ENCODE data around the gene PIP5K1B.

PIP5K1B gene

DNA sequence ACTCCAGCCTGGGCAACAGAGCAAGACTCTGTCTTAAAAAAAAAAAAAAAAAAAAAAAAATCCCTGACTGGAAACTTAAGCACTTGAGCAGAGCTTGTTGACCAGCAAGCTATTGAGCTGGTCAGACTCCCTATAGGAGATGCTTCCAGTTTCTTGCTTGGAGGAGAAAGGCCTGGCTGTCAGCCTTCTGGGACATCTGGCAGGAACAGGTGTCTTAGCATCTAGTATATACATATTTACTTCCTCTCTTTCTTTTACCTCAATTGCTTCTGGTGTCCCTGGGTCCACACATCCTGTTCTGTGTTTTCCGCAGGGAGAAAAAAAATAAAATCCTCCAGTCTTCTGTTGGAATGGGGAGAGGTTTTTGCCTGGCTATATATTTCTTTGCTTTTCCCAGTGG is 248.7 kb downstream of the PIP5K1B start:
- H3K27me3 Mint-ChIP-seq: no peaks in the 10 kb centered on the region
- H3K27ac Mint-ChIP-seq: no peak overlapping the region
- ATAC-seq: no peak
- peaks cover 50% of the 10 kb centered on the region for H3K4me1 Mint-ChIP-seq
- H3K36me3 Mint-ChIP-seq: peaks cover 74% of the 10 kb centered on the region
- H3K9me3 Mint-ChIP-seq: peaks cover 3% of the 10 kb centered on the region
- no peak overlapping the region for H3K4me3 Mint-ChIP-seq

DNA sequence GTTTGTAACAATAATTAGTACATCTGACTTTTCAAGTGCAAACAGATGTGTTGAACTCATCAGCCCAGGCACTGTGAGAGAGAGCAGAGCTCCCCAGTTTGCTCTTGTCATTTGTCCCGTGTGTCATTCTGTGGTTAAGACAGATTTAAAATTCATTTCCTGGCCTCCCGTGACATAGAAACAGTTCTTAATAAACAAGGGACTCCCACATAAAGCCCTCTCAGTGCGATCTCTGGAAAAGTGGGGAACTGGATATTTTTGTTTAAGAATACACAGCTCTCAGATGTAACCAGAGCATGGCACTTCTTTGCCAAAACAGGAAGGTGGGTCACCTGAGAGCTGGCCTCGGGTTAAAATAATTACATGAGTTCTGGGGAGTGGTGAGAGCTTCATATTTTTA is 250.3 kb downstream of the PIP5K1B start:
- H3K27ac Mint-ChIP-seq: no peak overlapping the region

GRCh38 chr9:68957479-68957878 is 252.4 kb downstream of the PIP5K1B start:
- Mint-ChIP-seq H3K4me1 (peaks cover 19% of the 10 kb centered on the region), H3K4me3 (no peak overlapping the region), H3K9me3 (peaks cover 3% of the 10 kb centered on the region), H3K27me3 (no peaks in the 10 kb centered on the region), H3K36me3 (peaks cover 71% of the 10 kb centered on the region), H3K27ac (no peak overlapping the region)
- ATAC-seq: no peak

More for the DNA sequence above, 250.3 kb downstream of the PIP5K1B start:
- peaks cover 35% of the 10 kb centered on the region for H3K4me1 Mint-ChIP-seq
- peaks cover 3% of the 10 kb centered on the region for H3K9me3 Mint-ChIP-seq
- H3K36me3 Mint-ChIP-seq: peaks cover 70% of the 10 kb centered on the region
- H3K4me3 Mint-ChIP-seq: no peak overlapping the region
- H3K27me3 Mint-ChIP-seq: no peaks in the 10 kb centered on the region
- ATAC-seq: no peak

- ATAC-seq: no peak
- Mint-ChIP-seq H3K9me3 (peaks cover 3% of the 10 kb centered on the region), H3K4me3 (no peak overlapping the region), H3K36me3 (peaks cover 52% of the 10 kb centered on the region), H3K4me1 (peaks cover 6% of the 10 kb centered on the region), H3K27me3 (no peaks in the 10 kb centered on the region), H3K27ac (no peak overlapping the region)
Observed at GRCh38 chr9:68961587-68961986, 256.5 kb downstream of the PIP5K1B start.

- H3K27me3 Mint-ChIP-seq: no peaks in the 10 kb centered on the region
Observed at GRCh38 chr9:68963416-68963815, 258.4 kb downstream of the PIP5K1B start.

GRCh38 chr9:68964102-68964541 is 259.1 kb downstream of the PIP5K1B start:
- no peak overlapping the region for H3K27ac Mint-ChIP-seq
- H3K9me3 Mint-ChIP-seq: no peaks in the 10 kb centered on the region
- H3K27me3 Mint-ChIP-seq: no peaks in the 10 kb centered on the region
- no peak for ATAC-seq
- H3K4me1 Mint-ChIP-seq: peaks cover 13% of the 10 kb centered on the region
- H3K36me3 Mint-ChIP-seq: peaks cover 57% of the 10 kb centered on the region
- H3K4me3 Mint-ChIP-seq: no peak overlapping the region

More at GRCh38 chr9:68963416-68963815, 258.4 kb downstream of the PIP5K1B start:
- Mint-ChIP-seq H3K27ac (no peak overlapping the region), H3K9me3 (no peaks in the 10 kb centered on the region), H3K4me1 (peaks cover 13% of the 10 kb centered on the region), H3K4me3 (no peak overlapping the region), H3K36me3 (peaks cover 57% of the 10 kb centered on the region)
- no peak for ATAC-seq

DNA sequence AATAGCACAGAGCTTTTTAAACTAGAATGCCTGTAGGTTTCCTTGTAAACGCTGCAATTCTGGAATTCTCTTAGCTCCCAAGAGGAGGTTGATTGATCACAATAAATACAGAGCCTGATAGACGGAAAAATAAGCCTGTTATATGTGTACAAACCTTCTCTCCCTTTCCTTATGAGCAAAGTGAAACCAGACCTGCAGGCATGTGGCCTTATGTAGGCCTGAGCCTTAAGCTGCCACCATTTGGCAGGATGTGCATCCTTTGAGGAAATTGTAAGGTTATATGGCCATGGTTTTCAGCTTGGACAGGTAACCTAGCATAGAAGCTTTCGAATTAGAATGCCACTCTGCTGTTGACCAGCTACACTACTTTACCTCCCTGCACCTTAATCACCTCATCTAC is 259.7 kb downstream of the PIP5K1B start:
- Mint-ChIP-seq H3K9me3 (no peaks in the 10 kb centered on the region), H3K27me3 (no peaks in the 10 kb centered on the region), H3K27ac (no peak overlapping the region), H3K36me3 (peaks cover 56% of the 10 kb centered on the region), H3K4me3 (no peak overlapping the region), H3K4me1 (peaks cover 13% of the 10 kb centered on the region)
- ATAC-seq: no peak

- no peak for ATAC-seq
- Mint-ChIP-seq H3K27me3 (no peaks in the 10 kb centered on the region), H3K36me3 (peaks cover 53% of the 10 kb centered on the region), H3K4me3 (no peak overlapping the region), H3K4me1 (peaks cover 13% of the 10 kb centered on the region), H3K27ac (no peak overlapping the region), H3K9me3 (no peaks in the 10 kb centered on the region)
Observed at GRCh38 chr9:68966496-68966944, 261.5 kb downstream of the PIP5K1B start.

- H3K4me3 Mint-ChIP-seq: no peak overlapping the region
- no peaks in the 10 kb centered on the region for H3K27me3 Mint-ChIP-seq
- H3K9me3 Mint-ChIP-seq: no peaks in the 10 kb centered on the region
- peaks cover 56% of the 10 kb centered on the region for H3K36me3 Mint-ChIP-seq
- H3K27ac Mint-ChIP-seq: no peak overlapping the region
- H3K4me1 Mint-ChIP-seq: peaks cover 13% of the 10 kb centered on the region
- no peak for ATAC-seq
Observed at GRCh38 chr9:68967800-68968199, 262.8 kb downstream of the PIP5K1B start.

DNA sequence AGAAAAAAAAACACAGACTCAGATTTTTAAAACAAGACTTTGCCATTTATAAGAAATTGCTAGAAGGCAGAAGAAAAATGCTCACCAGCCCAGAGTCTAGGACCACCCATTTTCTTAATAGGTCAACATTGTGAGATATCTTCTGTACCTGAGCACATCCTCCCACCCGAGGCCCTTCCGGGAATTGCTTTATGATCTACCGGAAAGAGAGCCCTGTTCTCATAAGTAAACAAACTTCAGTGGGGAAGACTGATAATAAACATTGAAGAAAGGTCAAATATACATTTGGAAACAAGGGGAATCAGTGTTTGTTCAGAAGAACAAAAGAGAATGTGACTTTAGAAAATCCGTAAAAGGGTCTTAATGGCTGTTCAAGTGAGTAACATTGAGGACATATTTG is 264.5 kb downstream of the PIP5K1B start:
- no peak overlapping the region for H3K4me3 Mint-ChIP-seq
- no peaks in the 10 kb centered on the region for H3K9me3 Mint-ChIP-seq
- H3K27me3 Mint-ChIP-seq: no peaks in the 10 kb centered on the region
- H3K4me1 Mint-ChIP-seq: peaks cover 27% of the 10 kb centered on the region
- H3K27ac Mint-ChIP-seq: no peak overlapping the region
- H3K36me3 Mint-ChIP-seq: peaks cover 46% of the 10 kb centered on the region
- ATAC-seq: no peak

DNA sequence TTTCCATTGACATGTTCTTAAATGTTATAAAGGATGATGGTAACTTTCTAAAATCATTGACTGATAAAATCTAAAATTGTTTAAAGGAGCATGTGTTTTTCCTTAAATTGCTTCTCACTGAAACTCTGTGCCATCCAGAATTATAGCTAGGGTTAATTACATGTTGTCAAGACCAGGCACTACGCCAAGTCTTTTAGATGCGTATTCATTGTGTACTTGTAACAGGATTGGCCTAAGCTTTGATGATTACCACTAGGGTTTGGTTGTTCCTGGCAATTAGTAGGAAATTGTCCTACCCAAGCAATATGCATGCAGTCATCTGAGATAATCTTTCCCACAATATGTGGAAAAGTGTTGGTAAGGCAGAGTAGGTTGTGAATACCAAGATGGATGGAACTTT is 265.1 kb downstream of the PIP5K1B start:
- ATAC-seq: no peak
- Mint-ChIP-seq H3K4me3 (no peak overlapping the region), H3K9me3 (no peaks in the 10 kb centered on the region), H3K27ac (no peak overlapping the region), H3K4me1 (peaks cover 30% of the 10 kb centered on the region), H3K27me3 (no peaks in the 10 kb centered on the region), H3K36me3 (peaks cover 46% of the 10 kb centered on the region)

- Mint-ChIP-seq H3K9me3 (peaks cover 3% of the 10 kb centered on the region), H3K27me3 (no peaks in the 10 kb centered on the region), H3K4me1 (peaks cover 42% of the 10 kb centered on the region), H3K36me3 (peaks cover 42% of the 10 kb centered on the region), H3K4me3 (no peak overlapping the region), H3K27ac (peak overlapping the region; percentile 73)
- ATAC-seq: no peak
Observed at GRCh38 chr9:68973619-68974018, 268.6 kb downstream of the PIP5K1B start.

DNA sequence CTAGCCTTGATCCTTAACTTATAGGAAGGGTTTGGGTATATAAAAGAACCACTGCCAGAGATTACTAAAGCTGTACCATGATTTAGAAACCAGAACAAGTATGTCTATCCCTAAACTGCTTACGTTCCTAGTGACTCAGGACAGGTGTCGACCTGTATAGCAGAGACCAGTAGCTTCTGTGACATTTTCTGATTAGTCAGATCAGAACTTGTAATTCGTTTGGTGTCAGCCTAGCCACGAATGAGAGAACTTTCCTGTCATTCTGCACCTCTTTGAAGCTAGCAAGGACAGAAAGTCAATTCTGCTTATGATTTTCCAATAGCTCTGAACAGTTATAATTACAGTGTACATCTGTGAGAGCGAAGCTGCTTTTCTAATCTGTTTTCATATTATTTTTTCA is 269.4 kb downstream of the PIP5K1B start:
- H3K27ac Mint-ChIP-seq: peak overlapping the region; percentile 73
- peaks cover 3% of the 10 kb centered on the region for H3K9me3 Mint-ChIP-seq
- peak; percentile 94 for ATAC-seq
- H3K4me3 Mint-ChIP-seq: no peak overlapping the region
- peaks cover 45% of the 10 kb centered on the region for H3K4me1 Mint-ChIP-seq
- no peaks in the 10 kb centered on the region for H3K27me3 Mint-ChIP-seq
- H3K36me3 Mint-ChIP-seq: peaks cover 47% of the 10 kb centered on the region

DNA sequence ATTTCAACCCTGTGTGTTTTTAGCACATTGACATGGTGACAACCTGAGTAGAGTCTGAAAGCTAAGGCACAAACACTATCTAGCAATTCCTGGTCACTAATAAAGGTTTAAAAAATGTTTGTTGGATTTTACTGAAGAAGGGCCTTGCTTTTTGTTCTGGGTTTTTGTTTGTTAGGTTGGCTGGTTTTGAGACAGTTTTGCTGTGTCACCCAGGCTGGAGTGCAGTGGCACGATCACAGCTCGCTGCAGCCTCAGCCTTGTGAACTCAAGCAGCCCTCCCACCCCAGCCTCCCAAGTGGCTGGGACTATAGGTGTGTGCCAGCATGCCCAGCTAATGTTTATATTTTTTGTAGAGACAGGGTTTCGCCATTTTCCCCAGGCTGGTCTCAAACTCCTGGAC is 269.9 kb downstream of the PIP5K1B start:
- H3K36me3 Mint-ChIP-seq: peaks cover 46% of the 10 kb centered on the region
- no peak overlapping the region for H3K4me3 Mint-ChIP-seq
- ATAC-seq: peak; percentile 4
- H3K27ac Mint-ChIP-seq: peak overlapping the region; percentile 73
- H3K4me1 Mint-ChIP-seq: peaks cover 49% of the 10 kb centered on the region
- H3K9me3 Mint-ChIP-seq: peaks cover 3% of the 10 kb centered on the region
- H3K27me3 Mint-ChIP-seq: no peaks in the 10 kb centered on the region

GRCh38 chr9:68975365-68976043 is 270.5 kb downstream of the PIP5K1B start:
- peaks cover 52% of the 10 kb centered on the region for H3K4me1 Mint-ChIP-seq
- no peak overlapping the region for H3K4me3 Mint-ChIP-seq
- peaks cover 44% of the 10 kb centered on the region for H3K36me3 Mint-ChIP-seq
- peaks cover 3% of the 10 kb centered on the region for H3K9me3 Mint-ChIP-seq
- peak overlapping the region; percentile 73 for H3K27ac Mint-ChIP-seq
- ATAC-seq: no peak
- no peaks in the 10 kb centered on the region for H3K27me3 Mint-ChIP-seq

GRCh38 chr9:68978066-68978465 is 273.0 kb downstream of the PIP5K1B start:
- Mint-ChIP-seq H3K36me3 (peaks cover 31% of the 10 kb centered on the region), H3K27ac (no peak overlapping the region), H3K27me3 (no peaks in the 10 kb centered on the region), H3K9me3 (peaks cover 3% of the 10 kb centered on the region), H3K4me3 (no peak overlapping the region), H3K4me1 (peaks cover 71% of the 10 kb centered on the region)
- peak; percentile 62 for ATAC-seq

Data from stimulated activated memory B cell treated with anti-CD40 and anti-IgM and Interleukin-4, amounts not matched to agents 10 μg/mL and 1 μg/mL and 100 μg/mL, for 72 hours (primary cell).